KBM-7 (cell line): ENCODE measurements around the gene DLG2.

Experiments used
- DNase-seq: peaks from one replicate; pipeline ENCODE4 v3.0.0-alpha.2; 2015
- in situ Hi-C: fragments of 300-500 bp; cut with MboI; formaldehyde crosslinking; loops from 2 replicates; pipeline ENCODE4 v1.14.3; 2020; ENCODE audit warnings: low sequenced_read_pairs, low pct_unique_long_range_greater_than_20kb, mixed read lengths

DLG2 gene

DNA sequence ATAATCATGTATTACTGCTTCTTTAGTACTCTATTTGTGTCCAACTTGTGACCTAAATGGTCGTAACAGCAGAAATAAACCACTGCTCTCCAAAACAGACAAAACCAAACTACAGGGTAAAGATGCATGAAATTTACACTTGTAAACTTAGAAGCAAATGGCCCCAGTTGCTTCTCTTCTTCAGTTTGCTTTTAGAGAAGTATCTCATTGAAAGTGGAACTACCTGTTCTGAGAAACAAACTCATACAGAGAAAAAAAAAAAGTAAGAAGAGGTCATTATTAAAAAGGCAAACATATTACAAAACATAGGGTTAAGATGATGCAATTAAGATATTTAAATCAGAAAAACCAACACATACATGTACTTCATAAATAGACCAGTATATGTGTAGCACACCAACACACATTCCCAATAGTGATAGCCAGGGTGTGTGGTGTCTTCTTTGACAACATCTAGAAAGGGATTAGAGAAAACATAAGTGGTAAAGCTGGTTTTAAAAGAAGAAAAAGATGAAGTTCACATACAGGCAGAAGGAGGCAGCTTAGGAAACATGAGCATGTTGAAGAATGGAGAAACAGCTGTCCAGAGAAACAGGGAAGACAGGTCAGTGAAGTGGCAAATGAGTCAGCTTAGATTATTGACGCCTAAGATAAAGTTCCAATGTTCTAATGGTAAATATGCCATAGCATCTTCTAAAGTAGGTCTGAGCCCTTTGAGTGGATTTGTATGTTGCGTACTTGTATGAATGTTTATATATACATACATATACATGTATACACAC, 1496.3 kb downstream of the DLG2 start:
- DNase-seq = no peak
- in situ Hi-C loops = no loop called here

DNA sequence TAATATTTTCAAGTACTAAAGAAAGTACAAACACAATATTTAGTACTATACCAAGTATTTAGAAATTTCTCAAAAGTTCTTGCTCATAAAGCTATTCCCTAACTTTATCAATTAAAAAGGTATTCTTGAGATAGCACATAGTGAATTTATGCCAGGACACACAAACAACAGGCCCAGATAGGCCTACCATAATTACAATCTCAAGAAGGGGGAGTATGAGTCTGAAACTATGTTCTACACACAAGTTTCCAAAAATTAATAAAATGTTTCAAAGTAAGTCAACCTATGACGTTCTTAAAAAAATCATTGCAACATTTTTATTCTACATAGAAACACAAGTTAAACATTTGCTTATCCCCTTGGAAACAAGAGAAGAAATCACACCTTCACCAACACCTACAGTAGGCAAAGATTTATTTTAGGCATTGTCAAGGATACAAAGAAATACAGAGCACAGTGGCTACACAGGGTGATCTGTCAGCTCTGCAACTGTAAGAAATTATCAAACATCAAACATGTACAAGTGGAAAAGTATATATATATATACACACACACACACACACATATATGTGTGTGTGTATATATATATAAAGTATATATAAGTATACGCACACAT, 1497.1 kb downstream of the DLG2 start:
- in situ Hi-C loops = no loop called here
- no peak for DNase-seq

DNA sequence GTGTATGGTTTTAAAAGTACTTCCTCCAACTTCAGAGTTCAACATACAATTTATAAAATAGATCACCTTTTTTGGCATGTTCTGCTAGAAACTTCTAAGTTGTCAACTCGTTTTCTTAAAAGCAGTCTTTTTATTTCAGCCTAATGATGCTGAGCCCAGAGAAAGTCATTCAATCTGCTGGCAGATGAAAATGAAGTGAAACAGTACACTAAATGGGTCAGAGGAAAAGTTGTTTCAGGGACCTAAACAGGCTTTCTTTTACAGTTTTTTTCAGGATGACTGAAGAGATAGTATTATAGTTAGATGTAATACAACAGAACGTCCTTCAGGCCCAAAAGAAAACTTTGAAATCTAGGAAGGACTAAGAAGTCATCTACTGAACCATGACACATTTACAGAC, 1498.3 kb downstream of the DLG2 start:
- no peak for DNase-seq
- in situ Hi-C loops = no loop called here

DNA sequence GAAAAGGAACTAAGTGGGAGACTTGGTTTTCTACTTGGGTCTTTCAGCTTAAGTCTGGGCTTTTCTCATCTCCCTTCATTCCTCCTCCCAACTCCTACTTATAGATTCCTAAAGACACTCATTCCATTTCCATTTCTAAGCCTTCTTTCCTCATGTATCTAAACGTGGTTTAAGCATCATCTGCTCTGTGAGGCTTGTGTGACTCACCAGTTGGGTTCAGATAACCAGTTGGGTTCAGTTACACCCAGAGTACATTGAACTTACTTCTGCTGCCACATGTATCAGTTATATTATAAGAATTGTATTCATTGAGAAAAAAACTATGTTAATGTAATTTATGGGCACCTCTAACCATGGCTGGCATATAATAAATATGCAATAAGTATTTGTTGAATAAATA, 1509.8 kb downstream of the DLG2 start:
- no peak for DNase-seq
- in situ Hi-C loops = no loop called here

DNA sequence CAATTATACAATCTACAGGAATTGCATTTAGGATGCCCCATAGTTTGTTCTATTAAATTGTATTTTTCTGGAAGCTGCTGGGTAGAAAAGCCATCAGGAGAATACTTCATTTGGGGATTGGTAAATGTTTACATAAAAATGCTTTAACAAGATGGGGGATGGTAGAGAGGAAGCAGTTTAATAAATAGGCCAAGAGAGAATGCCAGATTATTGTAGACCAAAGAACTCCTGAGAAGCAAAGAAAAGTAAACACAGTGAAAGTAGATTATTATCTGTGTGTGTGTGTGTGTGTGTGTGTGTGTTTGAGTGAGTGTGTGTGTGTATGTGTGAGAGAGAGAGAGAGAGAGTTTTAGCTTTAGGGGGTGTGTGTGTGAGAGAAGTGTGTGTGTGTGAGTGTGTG, 1520.6 kb downstream of the DLG2 start:
- in situ Hi-C loops = no loop called here
- DNase-seq = no peak

DNA sequence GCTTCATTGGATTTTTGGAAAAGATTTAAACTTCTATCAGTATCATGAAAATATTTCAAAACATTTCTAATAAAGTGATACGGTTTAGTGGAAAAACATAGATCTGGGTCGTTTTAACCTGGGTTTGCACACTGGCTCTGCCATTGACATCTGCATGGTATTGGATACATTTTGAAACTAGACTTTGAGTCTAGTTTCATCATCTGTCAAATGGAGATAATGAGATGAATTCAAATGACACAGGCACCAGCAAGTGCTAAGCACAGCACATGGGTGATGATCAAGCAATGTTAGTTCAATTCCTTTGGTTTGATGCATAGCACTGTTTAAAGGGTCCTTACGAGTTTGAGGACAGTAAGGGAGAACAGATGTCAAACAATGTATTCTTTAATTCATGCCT, 1522.0 kb downstream of the DLG2 start:
- in situ Hi-C loops = no loop called here
- no peak for DNase-seq

DNA sequence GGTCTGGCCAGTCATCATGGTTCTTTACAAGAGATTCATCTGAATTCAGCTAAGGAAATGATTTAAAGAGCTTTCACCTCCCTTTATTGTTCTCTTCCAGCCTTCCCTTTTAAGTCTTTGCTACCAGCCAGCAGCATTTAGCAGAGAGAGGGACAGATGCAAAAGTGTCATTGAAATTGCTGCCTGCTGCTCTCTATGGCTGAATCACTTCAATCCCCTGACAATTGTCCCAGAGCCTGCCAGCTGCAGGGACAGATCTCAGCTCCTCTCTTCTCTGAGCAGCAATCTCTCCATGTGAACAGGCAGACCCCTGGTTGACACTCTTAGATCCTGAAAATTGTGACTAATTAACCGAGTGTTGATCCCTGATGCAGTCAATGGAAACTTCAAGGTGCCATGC, 1524.0 kb downstream of the DLG2 start:
- in situ Hi-C loops = no loop called here
- no peak for DNase-seq

DNA sequence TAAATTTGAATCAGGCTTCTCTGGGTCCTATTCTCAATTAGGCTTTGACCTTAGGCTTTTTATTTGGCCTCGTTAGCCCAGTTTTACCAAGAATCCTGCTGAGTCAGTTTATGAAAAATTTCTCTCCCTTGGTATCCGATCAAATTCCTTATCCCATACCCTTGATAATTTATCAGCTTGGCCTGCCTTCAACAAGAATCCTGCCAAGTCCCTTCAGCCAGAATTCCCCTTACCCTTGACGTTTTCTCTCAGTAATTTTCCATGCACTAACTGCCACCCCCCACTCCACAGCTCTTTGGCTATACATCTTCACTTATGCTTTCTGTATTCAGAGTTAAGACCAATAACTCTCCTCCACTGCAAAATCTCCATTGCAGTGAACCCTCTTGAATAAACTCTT, 1530.0 kb downstream of the DLG2 start:
- in situ Hi-C loops = no loop called here

DNA sequence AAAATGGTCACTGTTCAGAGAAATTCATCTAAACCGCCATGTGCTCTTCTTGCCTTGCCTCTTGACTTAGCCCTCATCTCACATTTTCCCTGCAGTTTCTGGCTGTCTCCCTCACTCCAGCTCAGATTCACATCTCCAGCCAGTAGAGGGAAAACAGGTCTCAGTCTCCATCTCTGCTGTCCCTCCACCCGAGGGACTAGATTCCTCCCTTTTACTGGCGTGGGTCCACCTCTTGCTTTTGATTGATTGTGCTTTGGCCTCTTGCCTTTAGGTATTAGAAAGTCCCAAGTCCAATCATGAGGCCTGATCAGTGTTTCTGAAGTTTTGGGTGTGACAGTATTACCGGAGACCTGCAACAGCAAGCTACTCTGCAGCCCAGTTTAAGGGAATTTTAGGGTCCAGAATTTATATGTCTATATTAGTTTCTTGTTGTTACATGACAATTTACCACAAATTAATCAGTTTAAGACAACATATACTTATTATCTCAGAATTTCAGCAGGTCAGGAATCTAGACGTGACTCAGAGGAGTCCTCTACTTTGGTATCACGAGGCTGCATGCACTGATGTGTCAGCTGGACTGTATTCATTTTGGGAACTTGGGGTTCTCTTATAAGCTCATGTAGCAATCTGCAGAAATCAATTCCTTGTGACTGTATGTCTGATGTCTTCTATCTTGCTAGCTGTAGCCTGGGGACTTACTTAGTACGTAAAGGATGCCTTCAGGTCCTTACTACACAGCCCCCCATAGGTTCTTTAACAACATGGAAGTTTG, 1535.7 kb downstream of the DLG2 start:
- in situ Hi-C loops = no loop called here
- no peak for DNase-seq

More for the DNA sequence above, 1530.0 kb downstream of the DLG2 start:
- DNase-seq = no peak

DNA sequence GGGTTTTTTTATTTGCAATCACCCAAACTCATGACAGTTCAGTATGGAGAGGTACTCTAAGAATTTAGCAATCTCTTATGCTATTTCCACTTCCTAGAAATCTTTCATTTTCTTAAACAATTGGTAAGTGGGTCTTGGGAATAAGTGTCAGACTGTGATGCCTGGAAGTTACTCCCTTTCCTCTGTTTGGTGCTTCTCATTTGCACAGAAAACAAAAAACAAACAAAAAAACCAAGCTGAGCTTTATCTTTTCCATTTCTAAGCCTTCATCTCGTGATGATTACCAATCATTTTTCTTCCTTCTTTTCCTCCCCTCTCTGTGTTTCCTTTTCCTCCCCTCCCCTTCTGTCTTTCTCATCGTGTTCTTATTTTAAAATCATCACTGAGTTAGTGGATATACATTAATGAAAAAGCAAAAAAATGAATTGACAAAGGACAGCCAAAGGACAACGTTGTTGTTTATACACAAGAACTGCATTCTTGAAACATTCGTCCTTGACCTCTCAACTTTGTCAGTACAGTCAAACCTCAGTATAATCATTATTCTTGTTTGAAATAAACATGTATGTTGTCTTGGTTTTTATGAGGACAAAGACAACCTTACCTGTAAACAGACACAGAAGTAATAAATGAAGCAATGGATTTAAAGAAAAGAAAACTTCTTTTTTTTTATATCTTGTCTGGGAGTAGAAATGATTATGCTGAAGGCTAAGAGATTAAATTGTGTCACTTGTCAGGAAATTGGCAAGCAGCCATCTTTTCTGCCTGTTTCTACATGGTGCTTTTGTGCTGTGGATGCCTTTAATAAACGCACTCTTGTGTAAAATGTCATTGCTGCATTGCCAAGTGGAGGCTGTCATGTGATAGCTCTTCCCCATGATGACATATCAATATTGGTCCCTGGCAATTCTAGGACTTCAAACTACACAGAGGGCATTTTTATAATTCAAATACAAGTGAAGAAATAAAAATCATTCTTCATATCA, 1537.8 kb downstream of the DLG2 start:
- DNase-seq = no peak
- in situ Hi-C loops = no loop called here

DNA sequence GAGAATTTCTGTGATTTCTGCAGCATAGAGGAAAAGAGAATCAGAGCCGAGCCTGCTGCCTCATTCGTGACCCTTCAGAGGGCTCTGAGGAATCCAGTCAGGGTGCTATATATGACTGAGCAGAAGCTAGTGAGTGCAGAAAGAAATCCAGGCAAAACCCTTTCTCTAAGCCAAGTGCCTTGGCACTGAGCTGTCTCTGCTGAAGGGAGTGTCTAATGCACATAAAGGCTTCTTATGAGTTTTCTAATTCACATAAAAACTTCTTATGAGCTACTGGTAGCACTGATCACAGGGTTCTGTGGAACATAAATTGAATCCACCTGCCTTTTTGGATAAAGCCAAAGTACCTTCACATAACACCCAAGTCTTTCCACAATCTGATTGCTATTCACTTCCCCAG, 1555.3 kb downstream of the DLG2 start:
- in situ Hi-C loops = no loop called here
- DNase-seq = no peak

DNA sequence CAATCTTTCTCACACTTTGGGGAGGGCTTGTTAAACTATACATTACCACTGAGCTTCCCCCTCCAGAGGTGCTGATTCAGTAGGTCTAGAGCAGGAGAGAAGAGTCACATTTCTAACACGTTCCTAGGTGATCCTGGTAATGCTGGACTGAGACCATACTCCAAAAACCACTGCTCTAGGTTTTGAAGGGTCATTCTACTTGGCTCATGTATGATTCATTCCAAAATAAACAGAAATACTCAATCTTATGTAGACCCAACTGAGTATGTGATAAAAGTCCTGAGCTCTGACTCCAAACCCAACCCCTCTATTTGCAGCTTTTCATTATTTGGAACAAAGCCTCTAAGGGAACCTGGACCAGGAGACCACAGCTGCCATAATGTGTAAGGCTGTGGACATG, 1558.1 kb downstream of the DLG2 start:
- in situ Hi-C loops = no loop called here
- DNase-seq = no peak

DNA sequence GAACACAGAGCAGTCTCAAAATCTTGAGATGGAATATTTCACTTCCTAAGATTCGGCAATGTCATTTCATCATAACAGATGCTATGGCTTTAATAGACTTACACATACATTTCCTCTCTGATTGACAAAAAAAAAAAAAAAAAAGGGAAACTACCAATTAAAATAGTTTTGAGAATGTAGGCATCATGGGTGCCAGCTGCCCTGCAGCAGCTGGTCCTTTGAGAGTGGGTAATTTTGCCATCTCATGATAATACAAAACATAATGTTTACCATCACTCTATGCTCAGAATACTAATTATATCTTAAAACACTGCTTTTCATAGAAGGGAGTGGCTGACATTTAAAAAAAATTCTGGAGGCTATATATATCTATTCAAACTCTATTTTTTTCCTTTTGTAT, 1565.4 kb downstream of the DLG2 start:
- in situ Hi-C loops = no loop called here
- no peak for DNase-seq

DNA sequence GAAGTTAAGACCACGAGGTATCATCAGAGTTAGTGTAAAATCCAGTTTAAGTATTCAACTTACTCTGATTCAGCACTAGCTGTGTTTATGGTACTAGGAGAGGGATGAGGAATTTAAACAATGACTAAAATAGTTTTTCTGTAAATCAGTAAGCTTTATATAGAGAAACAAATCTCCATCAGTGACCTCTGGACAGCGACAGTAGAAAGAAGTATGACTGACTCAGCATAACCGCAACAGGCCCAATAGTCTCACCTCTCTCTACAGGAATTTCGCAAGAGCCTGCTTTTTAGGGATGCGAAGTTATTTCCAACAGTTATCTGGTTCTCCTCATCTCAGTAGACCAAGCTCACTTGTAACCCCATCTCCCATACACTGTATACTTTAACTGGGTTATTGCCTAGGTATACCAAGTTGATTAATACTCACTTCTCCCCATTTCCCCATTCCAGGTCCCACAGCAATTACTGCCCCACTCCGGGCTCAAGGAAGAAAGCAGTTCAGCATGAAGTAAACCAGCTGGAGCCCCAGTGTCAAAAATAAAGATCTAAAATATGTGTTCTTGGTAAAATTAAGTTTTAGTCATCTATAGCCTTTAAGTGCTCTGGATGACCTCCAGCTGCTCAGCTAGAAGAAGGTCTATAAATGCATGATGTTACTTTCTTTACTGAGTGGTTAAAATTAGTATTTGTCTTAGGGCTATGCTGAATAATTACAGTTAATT, 1570.3 kb downstream of the DLG2 start:
- in situ Hi-C loops = no loop called here

DNA sequence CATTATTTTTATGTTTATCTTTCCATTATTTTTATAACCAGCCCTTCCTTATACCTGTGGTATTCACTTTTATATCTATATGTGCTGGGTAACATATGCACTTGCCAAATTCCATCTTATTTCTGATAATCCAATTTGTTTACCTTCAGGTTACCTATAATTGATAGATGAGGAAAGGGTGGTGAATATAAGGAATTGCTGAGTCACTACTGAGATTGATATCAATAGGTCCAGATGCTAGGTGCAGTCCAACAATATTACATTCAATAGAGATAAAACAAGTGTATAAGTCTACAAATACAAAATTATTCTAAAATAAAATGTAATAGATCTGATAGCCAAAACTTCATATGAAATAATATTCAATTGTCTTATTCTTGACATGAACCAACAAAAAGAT, 1582.0 kb downstream of the DLG2 start:
- in situ Hi-C loops = no loop called here
- no peak for DNase-seq

More for the DNA sequence above, 1570.3 kb downstream of the DLG2 start:
- no peak for DNase-seq

DNA sequence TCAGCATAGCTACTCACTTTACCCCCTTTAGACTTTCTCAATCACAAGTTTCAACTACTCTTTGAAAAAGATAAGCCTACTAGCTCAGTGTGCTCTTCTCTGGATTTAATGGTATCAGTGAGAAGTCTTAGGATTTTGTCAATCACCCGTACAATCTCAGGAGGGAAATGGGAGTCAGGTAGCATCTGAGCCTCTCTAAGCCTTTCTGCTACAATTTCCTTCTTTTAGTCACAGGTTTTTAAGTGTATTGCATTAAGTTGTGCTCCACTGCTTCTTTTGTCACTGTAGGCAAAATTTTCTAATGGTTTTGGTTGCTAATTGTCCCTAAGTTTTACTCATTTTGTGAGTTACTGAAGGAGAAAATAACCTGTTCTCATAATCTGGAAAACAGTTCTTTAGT, 1582.4 kb downstream of the DLG2 start:
- no peak for DNase-seq
- in situ Hi-C loops = no loop called here

DNA sequence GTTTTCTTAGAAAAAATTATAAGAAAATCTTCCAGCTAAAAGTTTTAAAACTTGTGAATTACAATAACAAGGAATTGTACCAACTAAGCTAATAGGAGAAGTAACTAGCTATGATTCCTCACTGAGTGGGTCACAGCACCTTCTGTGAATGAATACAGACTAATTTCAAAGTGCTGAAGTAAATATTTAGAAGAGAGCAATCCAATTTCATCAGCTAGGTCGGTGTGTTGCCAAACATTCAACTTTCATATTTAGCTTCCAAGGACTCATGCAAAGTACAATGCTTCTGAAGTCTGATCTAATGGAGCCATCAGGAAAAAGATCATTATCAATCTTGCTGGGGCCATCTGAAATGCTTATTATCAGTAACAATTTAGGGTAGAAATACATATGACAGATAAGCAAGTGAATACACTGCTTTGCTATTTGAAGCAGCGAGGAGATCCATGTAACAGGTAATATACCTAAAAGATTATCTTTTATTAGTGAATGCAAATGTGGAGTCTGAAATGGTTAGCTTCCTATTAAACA, 1590.4 kb downstream of the DLG2 start:
- no peak for DNase-seq
- in situ Hi-C loops = no loop called here

DNA sequence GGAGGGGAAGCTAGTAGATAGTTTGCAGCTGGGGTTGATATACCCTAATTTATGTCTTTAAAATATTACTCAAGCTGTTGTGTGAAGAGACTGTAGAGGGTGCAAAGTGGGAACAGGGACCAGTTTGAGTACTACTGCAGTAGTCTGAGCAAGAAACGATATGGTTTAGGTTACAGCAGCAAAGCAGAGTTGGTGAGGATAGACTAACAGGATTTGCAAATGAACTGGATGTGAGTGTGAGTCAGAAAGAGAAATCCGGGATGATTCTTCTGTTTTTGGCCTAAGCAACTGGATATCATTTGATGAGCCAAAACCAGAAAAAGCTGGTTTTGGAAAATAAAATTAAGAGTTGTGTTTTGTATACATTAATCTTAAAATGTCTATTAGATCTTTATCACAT, 1591.5 kb downstream of the DLG2 start:
- DNase-seq = no peak
- in situ Hi-C loops = no loop called here
